GM12875 (cell line): ENCODE measurements around the gene YPEL2.

Experiments used
- H3K4me3 ChIP-seq: one replicate; pipeline ENCODE4 v1.5.1; 2011; ENCODE audit warnings: low read depth, low read length, control low read depth
- TF ChIP-seq, protein P1 (sequence below): IDR thresholded peaks from 2 replicates; pipeline ENCODE4 v1.5.1; 2011; ENCODE audit warnings: low read depth, mild to moderate bottlenecking, control low read depth, inconsistent platforms, low read length, moderate library complexity, borderline replicate concordance; ENCODE audit not compliant: insufficient read depth

YPEL2 gene

DNA sequence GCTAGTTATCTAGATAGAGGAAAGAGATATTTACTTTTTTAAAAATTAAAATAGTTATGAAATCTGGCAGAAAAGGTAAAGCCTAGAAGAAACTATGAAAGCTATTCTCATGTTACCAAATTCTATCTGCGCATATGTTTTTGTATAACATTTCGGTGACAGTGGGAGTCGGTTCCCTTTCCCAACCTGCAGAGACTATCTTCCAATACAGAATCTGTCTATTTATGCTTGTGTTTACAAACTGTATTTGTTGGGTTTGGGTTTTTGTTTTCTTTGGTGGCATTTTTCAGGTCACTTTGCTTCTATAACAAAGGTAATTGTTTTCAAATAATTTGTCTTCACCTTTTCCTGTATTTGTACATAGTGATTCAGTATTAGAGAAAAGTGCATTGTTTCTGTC is 69.8 kb downstream of the YPEL2 start:
- TF ChIP-seq, protein P1, sequence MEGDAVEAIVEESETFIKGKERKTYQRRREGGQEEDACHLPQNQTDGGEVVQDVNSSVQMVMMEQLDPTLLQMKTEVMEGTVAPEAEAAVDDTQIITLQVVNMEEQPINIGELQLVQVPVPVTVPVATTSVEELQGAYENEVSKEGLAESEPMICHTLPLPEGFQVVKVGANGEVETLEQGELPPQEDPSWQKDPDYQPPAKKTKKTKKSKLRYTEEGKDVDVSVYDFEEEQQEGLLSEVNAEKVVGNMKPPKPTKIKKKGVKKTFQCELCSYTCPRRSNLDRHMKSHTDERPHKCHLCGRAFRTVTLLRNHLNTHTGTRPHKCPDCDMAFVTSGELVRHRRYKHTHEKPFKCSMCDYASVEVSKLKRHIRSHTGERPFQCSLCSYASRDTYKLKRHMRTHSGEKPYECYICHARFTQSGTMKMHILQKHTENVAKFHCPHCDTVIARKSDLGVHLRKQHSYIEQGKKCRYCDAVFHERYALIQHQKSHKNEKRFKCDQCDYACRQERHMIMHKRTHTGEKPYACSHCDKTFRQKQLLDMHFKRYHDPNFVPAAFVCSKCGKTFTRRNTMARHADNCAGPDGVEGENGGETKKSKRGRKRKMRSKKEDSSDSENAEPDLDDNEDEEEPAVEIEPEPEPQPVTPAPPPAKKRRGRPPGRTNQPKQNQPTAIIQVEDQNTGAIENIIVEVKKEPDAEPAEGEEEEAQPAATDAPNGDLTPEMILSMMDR, result no peak
- H3K4me3 ChIP-seq, result no peak overlapping the region

DNA sequence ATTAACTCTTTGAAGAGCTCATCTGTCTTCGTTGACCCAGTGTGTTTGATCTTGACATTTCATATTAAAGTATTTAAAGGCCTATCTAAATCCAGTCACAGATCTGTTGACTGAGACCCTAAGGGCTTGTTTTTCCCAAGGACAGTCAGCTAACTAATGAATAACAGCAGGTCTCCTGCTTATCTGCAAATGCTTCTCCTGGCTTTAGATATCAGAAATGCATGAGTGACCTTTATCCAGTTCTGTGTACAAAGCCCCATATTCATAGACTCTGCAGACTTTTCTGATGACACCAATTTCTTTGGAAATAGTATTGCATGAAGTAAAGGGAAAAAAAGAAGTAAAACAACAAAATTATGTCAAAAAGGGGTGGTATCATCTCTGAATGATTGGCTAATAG is 70.3 kb downstream of the YPEL2 start:
- H3K4me3 ChIP-seq, result no peak overlapping the region
- TF ChIP-seq, protein P1, result no peak

DNA sequence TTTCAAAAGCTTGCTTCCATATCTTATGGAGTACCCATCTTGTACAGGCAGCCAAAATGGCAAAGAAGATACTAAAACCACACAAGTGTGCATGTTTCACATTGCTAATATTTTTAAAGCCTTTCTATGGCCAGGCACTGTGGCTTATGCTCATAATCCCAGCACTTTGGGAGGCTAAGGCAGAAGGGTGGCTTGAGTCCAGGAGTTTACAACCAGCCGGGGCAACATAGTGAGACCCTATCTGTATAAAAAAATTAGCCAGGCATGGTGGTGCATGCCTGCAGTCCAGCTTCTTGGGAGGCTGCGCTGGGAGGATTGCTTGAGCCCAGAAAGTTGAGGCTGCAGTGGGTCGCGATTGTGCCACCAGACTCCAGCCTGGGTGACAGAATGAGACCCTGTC is 71.3 kb downstream of the YPEL2 start:
- TF ChIP-seq, protein P1, result no peak
- H3K4me3 ChIP-seq, result no peak overlapping the region

DNA sequence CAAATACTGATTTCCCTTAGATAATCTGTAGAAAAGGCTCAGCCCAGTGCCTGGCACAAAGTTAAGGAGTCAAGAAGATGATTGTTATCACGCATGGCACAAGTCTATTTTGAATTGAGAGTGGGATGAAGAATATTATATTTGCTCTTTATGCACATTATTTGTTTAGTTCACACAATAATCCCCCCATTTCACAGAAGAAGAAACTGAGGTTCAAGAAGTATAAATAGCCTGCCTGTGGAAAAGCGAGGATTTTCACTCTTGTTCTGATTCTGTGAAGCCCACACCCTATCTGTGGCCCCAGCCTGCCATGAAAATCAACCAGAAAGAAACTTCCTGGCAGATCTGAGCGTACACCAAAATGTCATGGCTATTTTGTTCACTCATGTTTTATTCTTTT is 73.0 kb downstream of the YPEL2 start:
- TF ChIP-seq, protein P1, result no peak
- H3K4me3 ChIP-seq, result no peak overlapping the region

DNA sequence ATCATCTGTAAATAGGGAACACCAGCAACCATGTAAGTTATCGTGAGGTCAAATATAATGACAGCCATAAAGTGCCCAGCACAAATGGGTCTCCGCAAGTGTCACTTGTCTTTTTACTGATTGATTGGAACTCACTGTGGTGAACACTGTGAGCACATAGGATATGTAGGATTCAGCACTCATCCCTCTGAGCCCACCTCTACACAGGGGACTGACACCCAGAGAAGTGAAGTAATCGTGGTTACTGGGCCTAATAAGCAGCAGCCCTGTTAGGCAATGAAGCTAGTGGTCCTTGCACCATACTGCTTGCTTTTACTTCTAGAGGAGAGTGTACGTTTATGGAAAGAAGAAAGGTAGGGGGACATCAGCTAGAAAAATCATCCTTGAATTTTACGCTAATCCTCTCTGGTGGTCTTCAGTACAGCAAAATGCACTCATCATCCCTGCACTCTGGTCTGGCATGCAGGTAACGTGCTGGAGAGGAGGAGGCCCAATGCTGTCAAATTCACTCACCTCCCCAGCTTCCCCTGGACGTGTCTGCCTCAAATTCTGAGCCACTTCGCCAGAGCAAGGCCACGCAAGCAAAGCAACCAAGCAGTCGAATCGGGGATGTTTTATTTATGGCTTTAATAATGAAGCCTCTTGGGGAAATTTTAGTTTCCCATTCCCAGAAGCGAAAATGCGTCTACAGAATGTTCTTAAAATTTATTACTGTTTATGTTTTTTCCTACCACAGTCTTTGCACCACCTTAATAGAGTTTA is 74.7 kb downstream of the YPEL2 start:
- H3K4me3 ChIP-seq, result no peak overlapping the region
- TF ChIP-seq, protein P1, result no peak

DNA sequence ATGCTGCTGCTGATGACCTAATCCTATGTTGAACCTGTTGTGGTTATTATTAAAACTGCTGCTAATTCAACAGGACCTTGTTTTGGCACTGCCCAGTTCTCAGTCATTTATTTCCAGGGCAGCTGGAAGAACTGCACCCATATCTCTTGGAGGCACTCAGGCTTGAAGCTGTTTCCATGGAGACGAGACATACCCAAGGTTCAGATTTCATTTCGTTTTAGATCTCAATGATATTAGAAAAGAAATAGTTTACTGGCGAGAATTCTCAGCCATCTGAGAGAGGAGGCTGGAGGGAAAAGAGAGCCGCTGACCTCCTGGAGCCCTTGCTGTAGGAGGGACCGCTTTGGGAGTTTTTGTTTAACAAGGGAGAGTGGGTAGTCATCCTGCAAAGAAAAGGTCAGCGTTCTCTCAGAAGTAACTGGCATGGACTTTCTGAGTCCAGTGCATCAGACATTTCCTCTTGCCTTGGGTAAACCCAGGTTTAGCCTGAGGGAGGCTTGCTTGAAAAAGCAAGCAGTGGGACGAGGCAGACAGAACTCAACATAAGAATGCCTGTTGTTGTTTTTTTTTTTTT is 75.4 kb downstream of the YPEL2 start:
- H3K4me3 ChIP-seq, result no peak overlapping the region
- TF ChIP-seq, protein P1, result no peak
